Parathyroid adenoma (tissue), 2 donors: ENCODE measurements around the gene EPM2AIP1.

Experiments used
- H2AFZ ChIP-seq: fragments of 300-600 bp; sonication (generic); one replicate; pipeline ENCODE4 v1.7.0; 2017; ENCODE audit warnings: antibody characterized with exemption, mild to moderate bottlenecking
- H3K27ac ChIP-seq: fragments of 300-600 bp; sonication (generic); one replicate; pipeline ENCODE4 v1.7.0; 2017
- H3K27me3 ChIP-seq: fragments of 300-600 bp; sonication (generic); one replicate; pipeline ENCODE4 v1.7.0; 2017; ENCODE audit warnings: low read length; ENCODE audit not compliant: control insufficient read depth, insufficient read depth
- H3K36me3 ChIP-seq: fragments of 300-600 bp; sonication (generic); one replicate; pipeline ENCODE4 v1.7.0; 2017; ENCODE audit warnings: low read length; ENCODE audit not compliant: control insufficient read depth, insufficient read depth
- H3K4me1 ChIP-seq: fragments of 300-600 bp; sonication (generic); one replicate; pipeline ENCODE4 v1.7.0; 2017; ENCODE audit warnings: control low read depth
- H3K4me2 ChIP-seq: fragments of 300-600 bp; sonication (generic); one replicate; pipeline ENCODE4 v1.7.0; 2017; ENCODE audit warnings: low read length
- H3K4me3 ChIP-seq: fragments of 300-600 bp; sonication (generic); one replicate; pipeline ENCODE4 v1.7.0; 2017; ENCODE audit warnings: low read depth, low read length
- H3K79me2 ChIP-seq: fragments of 300-600 bp; sonication (generic); one replicate; pipeline ENCODE4 v1.7.0; 2017; ENCODE audit warnings: control low read depth
- H3K9ac ChIP-seq: fragments of 300-600 bp; sonication (generic); one replicate; pipeline ENCODE4 v1.7.0; 2017; ENCODE audit warnings: mild to moderate bottlenecking
- H3K9me3 ChIP-seq: fragments of 300-600 bp; sonication (generic); one replicate; pipeline ENCODE4 v1.7.0; 2017; ENCODE audit warnings: low read length; ENCODE audit not compliant: control insufficient read depth
- TF ChIP-seq, protein P1 (sequence below): fragments of 300-600 bp; sonication (generic); IDR thresholded peaks from one replicate; pipeline ENCODE4 v1.7.0; 2017; ENCODE audit warnings: antibody characterized with exemption, mild to moderate bottlenecking
- donor health status: primary hyperparathyroidism.

Gene EPM2AIP1

DNA sequence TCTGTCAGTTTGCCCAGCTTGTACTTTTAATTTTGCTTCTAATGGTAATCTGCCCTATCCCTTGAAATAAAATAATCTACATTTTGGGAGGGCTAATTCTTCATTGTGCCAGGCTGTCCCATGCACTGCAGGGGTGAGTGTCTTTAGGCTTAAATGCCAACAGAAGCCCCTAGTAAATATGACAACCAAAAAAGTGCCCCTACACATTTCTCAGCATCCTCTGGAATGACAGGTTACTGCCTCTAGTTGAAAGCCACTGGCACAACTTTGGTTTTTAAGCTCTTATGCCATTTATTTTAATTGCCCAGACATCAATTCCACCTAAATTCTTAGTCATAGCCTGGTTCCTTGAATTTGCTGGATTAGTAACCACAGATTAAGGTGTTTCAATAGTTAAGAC, 3.4 kb downstream of the EPM2AIP1 start:
- peak overlapping the region; percentile 37 for H3K4me2 ChIP-seq
- peaks cover 30% of the 10 kb centered on the region for H3K79me2 ChIP-seq
- H3K9me3 ChIP-seq = no peaks in the 10 kb centered on the region
- no peak overlapping the region for H3K9ac ChIP-seq
- no peaks in the 10 kb centered on the region for H3K36me3 ChIP-seq
- H3K27me3 ChIP-seq = no peaks in the 10 kb centered on the region
- no peak overlapping the region for H2AFZ ChIP-seq
- peaks cover 20% of the 10 kb centered on the region for H3K4me1 ChIP-seq
- no peak overlapping the region for H3K27ac ChIP-seq
- TF ChIP-seq, protein P1, sequence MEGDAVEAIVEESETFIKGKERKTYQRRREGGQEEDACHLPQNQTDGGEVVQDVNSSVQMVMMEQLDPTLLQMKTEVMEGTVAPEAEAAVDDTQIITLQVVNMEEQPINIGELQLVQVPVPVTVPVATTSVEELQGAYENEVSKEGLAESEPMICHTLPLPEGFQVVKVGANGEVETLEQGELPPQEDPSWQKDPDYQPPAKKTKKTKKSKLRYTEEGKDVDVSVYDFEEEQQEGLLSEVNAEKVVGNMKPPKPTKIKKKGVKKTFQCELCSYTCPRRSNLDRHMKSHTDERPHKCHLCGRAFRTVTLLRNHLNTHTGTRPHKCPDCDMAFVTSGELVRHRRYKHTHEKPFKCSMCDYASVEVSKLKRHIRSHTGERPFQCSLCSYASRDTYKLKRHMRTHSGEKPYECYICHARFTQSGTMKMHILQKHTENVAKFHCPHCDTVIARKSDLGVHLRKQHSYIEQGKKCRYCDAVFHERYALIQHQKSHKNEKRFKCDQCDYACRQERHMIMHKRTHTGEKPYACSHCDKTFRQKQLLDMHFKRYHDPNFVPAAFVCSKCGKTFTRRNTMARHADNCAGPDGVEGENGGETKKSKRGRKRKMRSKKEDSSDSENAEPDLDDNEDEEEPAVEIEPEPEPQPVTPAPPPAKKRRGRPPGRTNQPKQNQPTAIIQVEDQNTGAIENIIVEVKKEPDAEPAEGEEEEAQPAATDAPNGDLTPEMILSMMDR = no peak
- H3K4me3 ChIP-seq = no peak overlapping the region

DNA sequence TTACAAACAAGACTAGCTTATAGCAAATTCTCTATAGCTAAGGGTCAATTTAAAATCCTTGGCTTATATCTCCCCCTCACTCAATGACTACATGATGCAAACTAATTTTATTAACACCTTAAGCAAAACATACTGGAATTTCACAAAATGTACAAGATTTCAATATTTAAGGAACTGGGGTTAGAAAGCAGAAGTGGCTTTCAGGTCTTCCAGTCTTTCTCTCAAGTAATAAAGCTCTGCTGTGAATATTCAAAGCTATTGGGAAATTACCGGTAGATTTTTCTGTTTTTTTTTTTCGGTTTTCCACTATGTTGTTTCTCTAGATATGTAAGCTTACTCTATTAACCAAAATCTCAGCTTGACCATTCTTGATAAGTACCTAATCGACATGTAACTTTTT, 3.9 kb downstream of the EPM2AIP1 start:
- Histone ChIP-seq H3K27ac (no peak overlapping the region), H3K9ac (no peak overlapping the region), H3K79me2 (peaks cover 30% of the 10 kb centered on the region), H3K27me3 (no peaks in the 10 kb centered on the region), H3K4me3 (no peak overlapping the region), H3K36me3 (no peaks in the 10 kb centered on the region), H3K9me3 (no peaks in the 10 kb centered on the region), H3K4me2 (peak overlapping the region; percentile 37), H3K4me1 (peaks cover 20% of the 10 kb centered on the region), H2AFZ (no peak overlapping the region)
- TF ChIP-seq, protein P1 = no peak

DNA sequence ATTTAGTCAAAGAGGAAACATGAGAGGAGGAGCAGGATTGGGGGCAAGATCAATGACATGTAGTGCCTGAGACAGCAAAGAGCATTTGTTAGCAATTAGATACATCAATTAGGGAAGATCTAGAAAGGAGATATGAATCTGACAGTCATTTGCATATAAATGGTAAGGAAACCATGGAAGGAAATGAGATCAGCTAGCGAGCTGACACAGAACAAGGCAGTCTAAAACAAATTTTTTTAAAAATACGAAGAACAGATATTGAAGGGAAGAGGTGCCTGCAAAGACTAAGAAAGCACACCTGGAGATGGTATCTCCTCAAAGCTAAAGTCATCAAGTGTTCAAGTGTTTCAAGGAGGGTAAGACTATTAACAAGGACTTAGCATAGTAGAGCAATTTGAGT, 4.6 kb downstream of the EPM2AIP1 start:
- H3K9me3 ChIP-seq = no peaks in the 10 kb centered on the region
- H3K27ac ChIP-seq = no peak overlapping the region
- peaks cover 30% of the 10 kb centered on the region for H3K79me2 ChIP-seq
- H3K4me1 ChIP-seq = peaks cover 20% of the 10 kb centered on the region
- no peaks in the 10 kb centered on the region for H3K27me3 ChIP-seq
- H3K36me3 ChIP-seq = no peaks in the 10 kb centered on the region
- H3K9ac ChIP-seq = no peak overlapping the region
- H3K4me2 ChIP-seq = peak overlapping the region; percentile 7
- TF ChIP-seq, protein P1 = no peak
- no peak overlapping the region for H2AFZ ChIP-seq
- H3K4me3 ChIP-seq = no peak overlapping the region

DNA sequence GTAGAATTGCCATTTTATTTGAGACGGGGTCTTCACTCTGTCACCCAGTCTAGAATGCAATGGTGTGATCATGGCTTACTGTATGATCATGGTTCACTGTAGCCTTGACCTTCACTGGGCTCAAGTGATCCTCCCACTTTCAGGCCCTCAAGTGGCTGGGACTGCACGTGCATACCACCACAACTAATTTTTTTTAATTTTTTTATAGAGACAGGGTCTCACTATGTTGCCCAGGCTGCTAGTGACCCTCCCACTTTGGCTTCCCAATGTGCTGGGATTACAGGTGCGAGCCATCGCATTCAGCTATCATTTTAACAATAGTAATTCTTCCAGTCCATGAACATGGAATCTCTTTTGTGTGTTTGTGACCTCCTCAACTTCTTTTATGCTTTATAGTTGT, 11.9 kb downstream of the EPM2AIP1 start:
- TF ChIP-seq, protein P1 = no peak
- no peaks in the 10 kb centered on the region for H3K27me3 ChIP-seq
- no peak overlapping the region for H3K4me3 ChIP-seq
- H3K9me3 ChIP-seq = no peaks in the 10 kb centered on the region
- H2AFZ ChIP-seq = no peak overlapping the region
- no peaks in the 10 kb centered on the region for H3K4me1 ChIP-seq
- H3K27ac ChIP-seq = no peak overlapping the region
- H3K9ac ChIP-seq = no peak overlapping the region
- H3K36me3 ChIP-seq = no peaks in the 10 kb centered on the region
- H3K79me2 ChIP-seq = no peaks in the 10 kb centered on the region
- H3K4me2 ChIP-seq = no peak overlapping the region

DNA sequence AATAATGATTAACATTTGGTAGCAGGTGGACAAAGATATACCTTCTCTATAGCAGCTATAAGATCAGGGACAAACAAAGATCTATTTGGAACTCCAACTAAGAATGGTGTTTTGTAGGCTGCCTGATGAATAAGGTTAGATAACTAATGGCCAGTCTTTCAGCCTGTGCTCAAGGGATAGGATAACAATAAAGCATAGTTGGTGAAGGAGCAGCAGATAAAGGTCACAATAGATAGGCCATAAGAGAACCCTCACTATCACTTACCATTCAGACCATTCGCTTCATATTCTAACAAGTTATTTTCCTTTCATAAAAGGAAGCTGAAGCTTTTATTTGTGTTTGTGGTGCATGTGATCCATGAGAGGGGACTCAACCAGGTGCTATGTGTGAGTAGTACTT, 19.8 kb downstream of the EPM2AIP1 start:
- H3K36me3 ChIP-seq = no peaks in the 10 kb centered on the region
- no peaks in the 10 kb centered on the region for H3K27me3 ChIP-seq
- H3K9me3 ChIP-seq = no peaks in the 10 kb centered on the region
- H3K27ac ChIP-seq = no peak overlapping the region
- no peak overlapping the region for H2AFZ ChIP-seq
- H3K79me2 ChIP-seq = no peaks in the 10 kb centered on the region
- H3K4me2 ChIP-seq = no peak overlapping the region
- TF ChIP-seq, protein P1 = no peak
- H3K9ac ChIP-seq = no peak overlapping the region
- no peaks in the 10 kb centered on the region for H3K4me1 ChIP-seq
- H3K4me3 ChIP-seq = no peak overlapping the region
